GM19043 (cell line): Measurements from ENCODE around the gene DRICH1.
"Not testable (repeated sequence)": the region's sequence is repeated elsewhere in the genome, so short reads cannot be mapped to it uniquely, and the experiment has no call there.

ENCODE experiments used
- ATAC-seq: cut with Tn5 transposase; IDR thresholded peaks from one replicate; pipeline ENCODE4 v1.9.1; 2021; ENCODE audit warnings: low read depth; ENCODE audit not compliant: unreplicated experiment

The DRICH1 gene

GRCh38 chr22:23603266-23603665, 28.9 kb downstream of the DRICH1 start:
- ATAC-seq: no peak

DNA sequence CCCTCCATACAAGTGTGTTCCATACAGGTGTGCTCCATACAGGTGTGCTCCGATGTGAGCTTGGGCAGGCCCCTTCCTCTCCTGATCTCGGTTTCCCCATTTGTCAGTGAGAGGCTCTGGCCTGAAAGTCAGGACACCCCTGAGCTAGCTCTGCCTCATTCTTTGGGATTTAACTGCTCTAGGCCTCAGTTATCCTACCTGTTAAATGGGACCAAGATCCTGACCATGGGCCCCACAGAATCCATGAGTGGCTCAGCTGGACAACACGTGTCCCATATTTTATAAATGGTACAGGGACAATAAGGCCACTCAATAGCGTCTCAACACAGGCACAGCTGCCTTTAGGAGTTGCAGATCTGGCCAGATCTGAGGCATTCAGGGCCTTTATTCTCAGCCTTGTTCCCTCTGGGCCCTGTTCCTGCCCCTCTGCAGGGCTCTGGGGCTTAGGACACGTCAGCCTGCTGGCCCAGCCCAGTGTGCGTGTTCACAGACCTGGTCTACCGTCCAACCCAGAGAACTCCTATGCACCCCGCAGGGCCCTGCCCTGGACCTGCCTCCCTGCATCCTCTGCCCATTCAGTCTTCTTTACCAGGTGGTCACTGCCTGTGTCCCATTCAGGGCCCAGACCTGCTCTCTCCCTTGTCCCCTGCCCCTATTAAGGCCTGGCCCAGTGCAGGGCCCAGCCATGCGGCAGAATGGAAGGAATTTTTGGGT, 33.2 kb downstream of the DRICH1 start:
- no peak for ATAC-seq

DNA sequence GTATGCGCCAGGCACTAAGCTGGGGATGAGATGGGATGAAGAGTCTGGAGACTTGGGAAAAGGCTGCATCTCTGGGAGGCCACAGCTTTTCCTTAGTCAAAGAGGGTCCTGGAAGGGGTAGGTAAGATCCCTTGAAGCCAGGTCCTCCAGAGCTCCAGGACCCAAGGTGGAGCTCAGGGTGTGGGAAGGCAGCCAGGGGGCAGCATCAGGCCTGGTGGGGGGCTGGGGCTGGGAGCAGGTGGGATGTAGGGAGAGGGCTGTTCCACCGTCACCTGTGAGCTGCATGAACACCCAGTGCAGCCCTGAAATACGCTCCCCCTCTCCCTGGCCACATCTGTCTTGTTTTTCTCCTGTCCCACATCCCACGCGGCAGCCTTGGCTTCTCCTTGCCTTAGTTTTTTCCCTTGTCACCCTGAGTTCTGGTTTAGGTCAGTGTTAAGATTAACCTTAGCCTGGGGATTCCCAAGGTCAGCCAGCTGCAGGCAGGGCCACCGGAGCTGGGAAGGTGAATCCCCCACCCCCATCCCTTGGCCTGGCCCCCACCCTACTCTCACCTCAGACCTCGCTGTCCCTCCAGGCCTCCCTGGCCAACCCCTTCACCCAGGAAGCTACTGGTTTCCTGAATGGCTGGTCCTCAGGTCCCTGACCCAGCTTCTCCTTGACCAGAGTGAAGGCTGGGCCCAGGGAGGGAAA, 34.4 kb downstream of the DRICH1 start:
- ATAC-seq: not testable (repeated sequence)

DNA sequence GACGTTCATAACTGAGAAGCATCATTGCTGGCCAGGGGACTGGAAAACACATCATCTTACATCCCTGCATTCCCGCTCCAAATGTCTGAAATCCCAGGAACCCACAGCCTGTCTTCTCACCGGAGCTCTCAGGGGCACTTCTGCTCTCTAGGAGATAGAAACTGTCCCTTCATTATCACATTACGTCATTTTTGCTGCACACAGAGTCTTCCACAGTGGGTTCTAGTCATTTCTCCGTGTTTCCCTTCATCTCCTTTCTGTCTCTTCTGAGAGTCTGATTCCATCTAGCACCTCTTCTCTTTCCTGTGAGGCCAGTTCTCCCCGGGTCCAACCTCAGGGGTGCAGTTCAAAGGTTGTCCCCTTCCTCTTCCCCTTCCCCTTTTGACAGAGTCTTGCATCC, 36.2 kb downstream of the DRICH1 start:
- not testable (repeated sequence) for ATAC-seq

GRCh38 chr22:23591846-23592245, 40.3 kb downstream of the DRICH1 start:
- ATAC-seq: no peak

GRCh38 chr22:23591201-23591791, 40.8 kb downstream of the DRICH1 start:
- no peak for ATAC-seq

- ATAC-seq: no peak
Measured at GRCh38 chr22:23583836-23584235, 48.3 kb downstream of the DRICH1 start.

GRCh38 chr22:23583153-23583552, 49.0 kb downstream of the DRICH1 start:
- ATAC-seq: no peak

GRCh38 chr22:23581260-23581650, 50.9 kb downstream of the DRICH1 start:
- ATAC-seq: no peak

DNA sequence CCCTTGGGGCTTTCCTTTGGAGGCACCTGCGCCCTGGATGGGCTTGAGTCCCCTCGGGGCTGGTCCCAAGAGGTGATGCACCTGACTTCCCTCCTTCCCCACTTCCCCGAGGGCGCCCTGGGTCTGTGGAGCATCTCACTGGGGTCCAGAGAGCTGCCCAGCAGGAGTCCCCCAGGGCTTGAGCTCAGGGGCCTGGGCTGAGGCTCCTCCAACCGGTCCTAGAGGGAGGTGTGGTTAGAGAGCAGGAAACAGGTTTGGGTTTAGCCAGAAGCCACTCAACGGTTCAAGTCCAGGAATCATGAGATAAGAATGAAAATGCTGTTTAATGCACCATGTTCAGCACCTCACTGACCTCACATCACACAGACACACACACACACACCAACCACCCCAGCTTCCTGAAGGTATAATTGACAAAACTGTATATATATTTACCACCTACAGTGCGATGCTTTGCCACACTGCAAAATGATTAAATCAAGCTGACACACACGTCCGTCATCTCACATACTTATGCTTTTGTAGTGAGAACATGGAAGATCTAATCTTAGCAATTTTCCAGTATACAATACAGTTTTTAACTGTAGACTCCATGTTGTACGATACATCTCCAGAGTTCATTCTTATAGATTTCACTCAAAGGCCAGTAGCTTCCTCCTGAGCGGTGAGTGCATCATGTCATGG, 51.4 kb downstream of the DRICH1 start:
- no peak for ATAC-seq

DNA sequence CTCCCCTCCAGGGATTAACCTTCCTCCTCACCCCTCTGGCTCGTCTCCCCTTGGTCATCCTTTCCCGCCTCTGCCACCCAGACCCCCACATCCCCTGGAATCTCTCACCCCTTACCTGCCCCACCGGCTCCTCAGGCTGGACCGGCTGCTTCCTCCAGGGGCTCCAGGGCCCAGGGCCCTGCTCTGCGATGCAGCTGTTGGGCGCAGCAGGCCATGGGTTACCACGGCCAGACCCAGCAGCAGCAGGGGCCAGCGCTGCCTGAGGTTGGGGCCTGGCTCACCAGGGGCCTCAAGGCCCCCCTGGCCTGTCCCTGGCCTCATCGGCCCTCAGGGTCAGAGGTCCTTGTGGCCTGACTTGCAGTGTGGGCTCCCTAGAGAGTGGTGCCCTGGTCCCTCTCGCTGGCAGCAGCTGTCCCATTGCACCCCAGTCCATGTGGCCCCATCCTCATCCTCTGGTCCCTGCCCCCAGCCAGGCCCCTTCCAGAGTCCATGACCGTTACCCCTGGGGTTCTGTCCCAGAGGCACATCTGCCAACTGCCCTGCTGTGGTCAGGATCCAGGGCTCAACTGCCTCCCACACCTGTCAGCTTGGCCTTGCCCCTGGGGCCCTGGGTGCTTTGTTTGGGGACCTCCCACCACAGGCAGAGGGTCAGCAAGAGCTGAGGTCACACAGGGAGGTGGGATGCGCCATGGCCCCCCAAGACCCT, 52.1 kb downstream of the DRICH1 start, which contains the start of gene IGLL1:
Gene IGLL1, minus strand, starts transcription at position 421 of the 706 bp plus-strand sequence. Its CDS starts 100 bp downstream, at position 321.
- ATAC-seq: no peak

DNA sequence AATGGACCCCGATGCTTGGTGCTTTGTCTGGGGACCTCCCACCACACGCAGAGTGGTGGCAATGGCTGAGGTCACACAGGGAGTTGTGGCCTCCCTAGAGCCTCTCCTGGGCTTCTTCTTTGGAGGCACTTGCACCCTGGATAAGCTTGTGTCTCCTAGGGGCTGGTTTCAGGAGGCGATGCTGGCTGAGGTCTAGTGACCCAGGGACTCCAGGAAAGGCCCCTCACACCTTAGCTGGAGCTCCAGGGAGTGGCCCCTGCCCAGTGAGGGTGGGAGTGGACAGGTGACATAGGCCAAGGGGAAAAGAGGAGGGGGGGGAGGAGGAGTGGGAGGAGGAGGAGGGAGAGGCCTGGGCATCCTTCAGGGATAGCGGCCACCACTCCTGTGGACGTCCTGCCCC, 52.8 kb downstream of the DRICH1 start:
- no peak for ATAC-seq

GRCh38 chr22:23578306-23578705, 53.8 kb downstream of the DRICH1 start:
- no peak for ATAC-seq

DNA sequence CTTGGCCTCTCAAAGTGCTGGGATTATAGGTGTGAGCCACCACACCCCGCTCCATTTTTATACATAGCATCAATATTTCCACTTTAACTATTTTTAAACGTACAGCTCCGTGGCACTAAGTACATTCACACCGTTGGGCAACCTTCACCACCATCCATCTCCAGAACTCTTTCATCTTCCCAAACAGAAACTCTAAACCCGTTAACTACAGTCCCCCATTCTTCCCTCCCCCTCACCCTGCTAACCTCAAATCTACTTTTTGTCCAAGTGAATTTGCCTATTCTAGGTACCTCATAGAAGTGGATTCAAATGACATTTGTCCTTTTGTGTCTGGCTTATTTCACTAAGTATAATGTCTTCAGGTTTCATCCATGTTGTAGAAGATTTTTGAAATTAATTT, 55.4 kb downstream of the DRICH1 start:
- ATAC-seq: no peak

DNA sequence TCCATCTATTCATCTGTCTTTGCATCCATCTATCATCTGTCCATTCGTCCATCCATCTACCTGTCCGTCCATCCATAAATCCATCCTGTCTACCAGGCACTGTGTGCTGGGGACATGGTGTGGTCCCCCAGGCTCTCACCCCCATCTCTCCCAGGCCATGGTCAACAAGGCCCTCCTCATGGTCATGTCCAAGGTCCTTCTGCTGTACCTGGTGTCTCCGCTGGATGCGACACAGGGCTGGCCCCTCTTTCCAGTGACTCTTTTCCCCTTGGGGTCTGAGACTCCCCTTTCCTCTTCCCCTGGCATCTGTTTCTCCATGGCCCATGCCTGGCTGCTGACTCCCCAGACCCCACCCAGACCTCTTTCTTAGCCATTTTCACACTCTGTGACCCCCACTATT, 56.5 kb downstream of the DRICH1 start:
- ATAC-seq: no peak

DNA sequence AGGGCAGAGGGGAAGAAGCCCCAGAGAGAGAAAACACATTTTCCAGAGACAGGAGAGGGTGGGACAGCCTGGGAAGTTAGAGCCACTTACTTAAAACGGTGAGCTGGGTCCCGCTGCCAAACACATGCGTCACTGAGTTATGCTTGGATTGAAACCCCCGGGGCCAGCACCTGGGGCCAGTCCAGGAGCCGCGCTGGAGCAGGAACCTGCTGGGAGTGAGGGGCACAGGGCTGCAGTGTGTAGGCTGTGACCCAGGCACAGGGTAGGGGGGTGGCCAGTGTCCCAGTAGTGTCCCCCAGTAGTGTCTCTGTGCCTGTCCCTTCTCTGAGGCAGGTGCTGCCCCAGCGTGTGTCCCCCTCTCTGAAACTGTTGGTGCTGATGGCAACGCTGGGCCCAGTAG, 57.2 kb downstream of the DRICH1 start:
- no peak for ATAC-seq

GRCh38 chr22:23574371-23574811, 57.7 kb downstream of the DRICH1 start:
- no peak for ATAC-seq

DNA sequence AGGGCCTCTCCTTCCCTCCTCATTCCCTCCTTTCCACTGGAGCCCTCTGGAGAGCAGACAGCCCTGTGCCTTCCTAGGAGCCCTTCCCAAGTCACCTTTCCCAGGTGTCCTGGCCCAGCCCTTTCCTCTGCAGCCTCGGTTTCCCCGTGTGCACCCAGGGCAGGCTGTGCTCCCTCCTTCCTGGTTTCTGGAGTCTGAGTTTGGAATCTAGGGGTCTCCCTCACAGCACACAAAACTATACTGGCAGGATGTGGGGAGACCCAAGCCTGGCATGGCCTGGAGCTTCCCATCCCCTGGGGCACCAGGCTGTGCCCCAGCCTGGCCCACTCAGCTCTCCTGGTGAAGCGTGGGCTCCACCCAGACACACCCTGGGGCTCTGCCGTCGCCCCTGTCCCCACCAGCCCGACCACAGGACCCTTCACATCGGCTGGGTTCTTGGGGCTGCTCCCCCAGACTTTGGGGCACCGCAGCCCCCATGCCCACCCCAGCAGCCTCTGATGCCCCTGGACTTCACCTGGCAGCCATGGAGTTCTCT, 58.4 kb downstream of the DRICH1 start:
- ATAC-seq: not testable (repeated sequence)

- ATAC-seq: not testable (repeated sequence)
Measured at GRCh38 chr22:23573106-23573505, 59.0 kb downstream of the DRICH1 start.

DNA sequence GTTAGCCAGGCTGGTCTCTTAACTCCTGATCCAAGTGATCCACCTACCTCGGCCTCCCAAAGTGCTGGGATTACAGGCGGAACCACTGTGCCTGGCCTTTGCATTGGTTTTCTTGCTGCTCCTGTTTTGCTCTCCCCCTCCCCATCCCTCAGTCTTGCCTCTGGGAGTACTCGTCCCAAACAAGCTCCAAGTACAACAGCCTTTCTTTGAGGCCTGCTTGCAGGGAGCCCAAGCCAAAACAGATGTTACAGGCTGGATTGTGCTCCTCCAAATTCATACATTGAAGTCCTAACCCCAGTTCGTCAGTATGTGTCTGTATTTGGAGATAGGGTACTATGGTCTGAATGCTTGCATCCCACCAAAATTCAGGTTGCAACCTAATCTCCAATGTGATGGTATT, 60.6 kb downstream of the DRICH1 start:
- ATAC-seq: no peak
